KMS-11 (cell line): ENCODE measurements around the gene OSGIN1.

Experiments used
- H2AFZ ChIP-seq: fragments of 200-600 bp; sonication (generic); 2 replicates; pipeline ENCODE4 v1.6.1; 2016; ENCODE audit warnings: antibody characterized with exemption, mixed run types, low read depth
- H3K27ac ChIP-seq: fragments of 200-600 bp; sonication (generic); 2 replicates; pipeline ENCODE4 v1.6.1; 2016; ENCODE audit warnings: mild to moderate bottlenecking, mixed run types
- H3K27me3 ChIP-seq: fragments of 200-600 bp; sonication (generic); 2 replicates; pipeline ENCODE4 v1.6.1; 2017; ENCODE audit warnings: mild to moderate bottlenecking, low read depth, mixed run types, moderate library complexity; ENCODE audit not compliant: insufficient read depth
- H3K36me3 ChIP-seq: fragments of 200-600 bp; sonication (generic); 2 replicates; pipeline ENCODE4 v1.6.1; 2017; ENCODE audit warnings: mild to moderate bottlenecking, mixed run types; ENCODE audit not compliant: insufficient read depth
- H3K4me1 ChIP-seq: fragments of 200-600 bp; sonication (generic); 2 replicates; pipeline ENCODE4 v1.6.1; 2016; ENCODE audit warnings: mild to moderate bottlenecking, low read depth, mixed run types; ENCODE audit not compliant: poor library complexity, severe bottlenecking
- H3K4me2 ChIP-seq: fragments of 200-600 bp; sonication (generic); 2 replicates; pipeline ENCODE4 v1.7.0; 2016; ENCODE audit warnings: mild to moderate bottlenecking, mixed run types
- H3K4me3 ChIP-seq: fragments of 200-600 bp; sonication (generic); IDR thresholded peaks from 2 replicates; pipeline ENCODE4 v1.6.1; 2017; ENCODE audit warnings: low read depth, low read length, mixed read lengths; ENCODE audit not compliant: insufficient read depth
- H3K79me2 ChIP-seq: fragments of 200-600 bp; sonication (generic); 2 replicates; pipeline ENCODE4 v1.6.1; 2016; ENCODE audit warnings: low read depth, mixed run types; ENCODE audit not compliant: insufficient read depth
- H3K9ac ChIP-seq: fragments of 200-600 bp; sonication (generic); 2 replicates; pipeline ENCODE4 v1.6.1; 2016; ENCODE audit warnings: mild to moderate bottlenecking, mixed run types
- H4K20me1 ChIP-seq: fragments of 200-600 bp; sonication (generic); 2 replicates; pipeline ENCODE4 v1.6.1; 2016; ENCODE audit warnings: mild to moderate bottlenecking, mixed run types; ENCODE audit not compliant: insufficient read depth
- TF ChIP-seq, protein P1 (sequence below): fragments of 200-600 bp; sonication (generic); conservative IDR thresholded peaks from 2 replicates; pipeline ENCODE4 v1.6.1; 2017; ENCODE audit warnings: low read depth, mild to moderate bottlenecking, antibody characterized with exemption, low read length, moderate library complexity, mixed read lengths

OSGIN1 gene

DNA sequence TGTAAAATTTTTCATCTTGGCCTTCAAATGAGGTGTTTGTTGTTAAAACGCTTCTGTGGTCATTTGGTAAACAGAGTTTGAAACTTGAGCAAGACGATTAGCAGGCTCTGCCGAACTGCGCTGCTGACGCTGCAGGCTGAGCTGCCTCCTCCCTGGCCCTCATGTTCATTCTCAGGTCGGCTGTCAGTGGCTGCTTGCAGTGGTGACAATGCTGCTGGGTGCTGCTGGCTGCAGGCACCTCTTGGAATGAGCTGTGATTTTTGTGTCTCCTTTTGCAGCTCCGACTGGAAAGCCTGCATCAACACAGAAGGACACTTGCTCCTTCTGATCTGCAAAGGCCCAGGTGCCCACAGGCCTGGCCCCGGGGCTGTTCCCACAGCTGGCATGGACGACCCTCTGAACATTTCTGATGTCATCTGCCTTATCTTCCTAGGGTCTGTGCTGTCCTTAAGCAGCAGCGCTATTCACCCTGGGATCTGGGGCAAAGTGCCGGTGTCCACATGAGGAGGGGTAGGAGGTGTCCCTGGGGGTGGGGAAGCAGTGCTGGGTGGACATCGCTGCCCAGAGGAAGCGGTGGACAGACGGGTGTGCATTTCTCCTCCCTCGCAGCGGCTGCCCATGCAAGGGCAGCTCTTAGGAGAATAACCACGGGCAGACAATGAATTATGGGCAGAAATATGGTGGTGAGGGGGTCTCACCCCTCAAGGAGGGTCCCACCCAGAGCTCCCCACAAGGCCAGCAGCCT is 23.1 kb upstream of the OSGIN1 start:
- Histone ChIP-seq H4K20me1 (no peaks in the 10 kb centered on the region), H3K4me2 (no peak overlapping the region), H2AFZ (no peak overlapping the region), H3K4me1 (no peaks in the 10 kb centered on the region), H3K4me3 (no peak overlapping the region), H3K27me3 (no peaks in the 10 kb centered on the region), H3K9ac (no peak overlapping the region), H3K27ac (no peak overlapping the region), H3K79me2 (no peaks in the 10 kb centered on the region), H3K36me3 (no peaks in the 10 kb centered on the region)
- TF ChIP-seq, protein P1, sequence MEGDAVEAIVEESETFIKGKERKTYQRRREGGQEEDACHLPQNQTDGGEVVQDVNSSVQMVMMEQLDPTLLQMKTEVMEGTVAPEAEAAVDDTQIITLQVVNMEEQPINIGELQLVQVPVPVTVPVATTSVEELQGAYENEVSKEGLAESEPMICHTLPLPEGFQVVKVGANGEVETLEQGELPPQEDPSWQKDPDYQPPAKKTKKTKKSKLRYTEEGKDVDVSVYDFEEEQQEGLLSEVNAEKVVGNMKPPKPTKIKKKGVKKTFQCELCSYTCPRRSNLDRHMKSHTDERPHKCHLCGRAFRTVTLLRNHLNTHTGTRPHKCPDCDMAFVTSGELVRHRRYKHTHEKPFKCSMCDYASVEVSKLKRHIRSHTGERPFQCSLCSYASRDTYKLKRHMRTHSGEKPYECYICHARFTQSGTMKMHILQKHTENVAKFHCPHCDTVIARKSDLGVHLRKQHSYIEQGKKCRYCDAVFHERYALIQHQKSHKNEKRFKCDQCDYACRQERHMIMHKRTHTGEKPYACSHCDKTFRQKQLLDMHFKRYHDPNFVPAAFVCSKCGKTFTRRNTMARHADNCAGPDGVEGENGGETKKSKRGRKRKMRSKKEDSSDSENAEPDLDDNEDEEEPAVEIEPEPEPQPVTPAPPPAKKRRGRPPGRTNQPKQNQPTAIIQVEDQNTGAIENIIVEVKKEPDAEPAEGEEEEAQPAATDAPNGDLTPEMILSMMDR: no peak

DNA sequence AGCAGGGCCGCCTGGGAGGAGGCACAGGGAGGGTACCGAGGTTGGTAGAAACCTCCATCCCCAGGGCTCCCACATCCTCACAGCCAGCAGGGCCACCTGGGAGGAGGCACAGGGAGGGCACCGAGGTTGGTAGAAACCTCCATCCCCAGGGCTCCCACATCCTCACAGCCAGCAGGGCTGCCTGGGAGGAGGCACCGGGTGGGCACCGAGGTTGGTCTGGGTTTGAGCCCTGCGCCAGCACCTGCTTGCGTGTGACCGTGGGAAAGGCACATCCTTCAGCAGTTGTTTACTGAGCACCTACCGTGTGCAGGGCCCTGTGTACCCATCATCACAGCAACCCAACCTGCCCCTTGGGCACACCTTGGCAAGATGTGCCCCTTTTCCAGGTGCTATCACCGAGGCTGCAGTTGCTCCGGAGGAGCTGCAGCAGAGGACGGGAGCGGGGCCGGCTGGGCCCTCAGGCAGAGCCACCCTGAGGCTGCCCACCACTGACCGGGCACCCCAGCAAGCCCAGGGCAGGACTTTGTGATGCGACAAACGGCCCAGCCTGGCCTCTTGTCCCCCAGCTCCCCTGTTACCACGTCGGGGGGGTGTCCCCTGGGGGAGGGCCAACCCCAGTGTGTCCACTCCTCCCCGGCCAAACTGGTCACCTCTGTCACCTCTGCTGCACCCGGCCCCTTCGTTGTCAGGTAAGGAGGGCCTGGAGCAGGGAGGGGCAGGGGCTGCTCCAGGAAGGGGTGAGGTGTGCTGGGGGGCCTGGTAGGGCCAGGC is 22.1 kb upstream of the OSGIN1 start:
- H3K4me2 ChIP-seq: no peak overlapping the region
- H3K79me2 ChIP-seq: no peaks in the 10 kb centered on the region
- TF ChIP-seq, protein P1: no peak
- H4K20me1 ChIP-seq: no peaks in the 10 kb centered on the region
- H3K27me3 ChIP-seq: no peaks in the 10 kb centered on the region
- no peak overlapping the region for H3K4me3 ChIP-seq
- no peaks in the 10 kb centered on the region for H3K4me1 ChIP-seq
- H3K36me3 ChIP-seq: no peaks in the 10 kb centered on the region
- no peak overlapping the region for H3K9ac ChIP-seq
- no peak overlapping the region for H2AFZ ChIP-seq
- no peak overlapping the region for H3K27ac ChIP-seq

DNA sequence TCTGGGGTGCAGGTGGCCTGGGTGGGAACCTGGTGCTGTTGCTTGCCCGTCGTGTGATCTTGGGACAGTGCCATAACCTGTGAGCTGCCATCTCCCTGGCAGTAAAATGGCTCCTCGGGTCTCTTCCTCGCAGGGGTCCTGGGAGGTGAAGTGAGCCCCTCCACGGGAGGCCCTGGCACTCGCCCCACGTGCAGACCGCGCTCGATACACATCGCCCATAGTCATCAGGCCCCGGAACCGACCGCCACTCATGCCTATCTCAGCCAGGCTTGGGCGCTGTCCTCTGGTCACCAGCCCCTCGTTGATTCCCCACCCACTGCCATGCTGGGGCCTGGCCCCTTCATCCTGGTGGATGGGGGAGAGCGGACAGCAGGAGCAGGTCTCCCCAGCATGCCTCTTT is 21.5 kb upstream of the OSGIN1 start:
- Histone ChIP-seq H3K4me3 (no peak overlapping the region), H3K4me1 (no peaks in the 10 kb centered on the region), H2AFZ (no peak overlapping the region), H3K27ac (no peak overlapping the region), H3K27me3 (no peaks in the 10 kb centered on the region), H3K9ac (no peak overlapping the region), H3K36me3 (no peaks in the 10 kb centered on the region), H4K20me1 (no peaks in the 10 kb centered on the region), H3K4me2 (no peak overlapping the region), H3K79me2 (no peaks in the 10 kb centered on the region)
- TF ChIP-seq, protein P1: no peak

DNA sequence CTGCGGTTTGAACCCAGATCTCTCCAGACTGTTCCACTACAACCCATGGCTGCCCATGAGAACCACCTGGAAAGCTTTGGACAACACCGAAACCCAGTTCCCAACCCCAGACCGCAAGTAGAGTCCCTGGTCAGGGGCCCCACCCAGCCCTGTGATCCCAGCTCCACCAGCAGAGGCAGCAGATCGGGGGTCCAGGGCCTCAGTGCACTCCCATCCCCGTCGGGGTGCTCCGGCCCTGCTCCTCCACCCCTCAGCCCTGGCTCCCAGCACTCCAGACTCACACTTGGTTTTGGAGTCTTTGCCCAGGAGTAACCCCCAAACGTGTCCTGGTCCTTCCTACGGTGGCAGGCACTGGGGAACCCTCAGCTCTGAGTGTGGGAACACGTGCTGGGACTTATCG is 20.7 kb upstream of the OSGIN1 start:
- no peak overlapping the region for H3K9ac ChIP-seq
- no peak overlapping the region for H2AFZ ChIP-seq
- no peak overlapping the region for H3K4me2 ChIP-seq
- H3K4me3 ChIP-seq: no peak overlapping the region
- TF ChIP-seq, protein P1: no peak
- H3K36me3 ChIP-seq: no peaks in the 10 kb centered on the region
- no peaks in the 10 kb centered on the region for H3K79me2 ChIP-seq
- no peaks in the 10 kb centered on the region for H3K27me3 ChIP-seq
- H4K20me1 ChIP-seq: no peaks in the 10 kb centered on the region
- no peak overlapping the region for H3K27ac ChIP-seq
- H3K4me1 ChIP-seq: no peaks in the 10 kb centered on the region
